ENCODE results near the gene SSH2. TPM values are rescaled to one million over a fixed set of nuclear protein-coding genes. Genes with fewer than 3 reads are reported as not detected.

SSH2 gene
- total RNA-seq, 1 donor from 2014 or later = 21.9 TPM

DNA sequence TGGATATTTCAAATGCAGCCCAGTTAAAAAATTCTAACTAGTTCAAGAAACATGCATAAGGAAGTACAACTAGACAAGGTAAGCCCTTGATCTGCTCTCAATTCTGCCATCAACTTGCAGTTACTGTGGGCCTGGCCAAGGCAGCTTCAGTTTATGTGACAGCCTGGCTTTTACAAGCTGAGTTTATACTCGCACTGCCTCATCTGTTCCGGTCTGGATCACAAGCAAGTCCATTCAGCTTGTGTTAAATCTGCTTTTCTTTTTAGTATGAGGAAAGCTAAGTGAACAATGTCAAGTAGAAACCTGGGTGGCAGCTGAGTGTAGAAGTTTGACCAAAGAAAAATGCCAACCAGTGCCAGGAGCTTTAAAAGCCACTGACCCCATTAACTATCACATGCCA is 230.7 kb downstream of the SSH2 start:
- no peak for DNase-seq (ENCODE audit: extremely low spot score, unreplicated experiment)
- H3K9me3 Mint-ChIP-seq (ENCODE audit: unreplicated experiment) = no peaks in the 10 kb centered on the region
- H3K27ac Mint-ChIP-seq (ENCODE audit: unreplicated experiment) = no peak overlapping the region
- TF ChIP-seq, protein P1, sequence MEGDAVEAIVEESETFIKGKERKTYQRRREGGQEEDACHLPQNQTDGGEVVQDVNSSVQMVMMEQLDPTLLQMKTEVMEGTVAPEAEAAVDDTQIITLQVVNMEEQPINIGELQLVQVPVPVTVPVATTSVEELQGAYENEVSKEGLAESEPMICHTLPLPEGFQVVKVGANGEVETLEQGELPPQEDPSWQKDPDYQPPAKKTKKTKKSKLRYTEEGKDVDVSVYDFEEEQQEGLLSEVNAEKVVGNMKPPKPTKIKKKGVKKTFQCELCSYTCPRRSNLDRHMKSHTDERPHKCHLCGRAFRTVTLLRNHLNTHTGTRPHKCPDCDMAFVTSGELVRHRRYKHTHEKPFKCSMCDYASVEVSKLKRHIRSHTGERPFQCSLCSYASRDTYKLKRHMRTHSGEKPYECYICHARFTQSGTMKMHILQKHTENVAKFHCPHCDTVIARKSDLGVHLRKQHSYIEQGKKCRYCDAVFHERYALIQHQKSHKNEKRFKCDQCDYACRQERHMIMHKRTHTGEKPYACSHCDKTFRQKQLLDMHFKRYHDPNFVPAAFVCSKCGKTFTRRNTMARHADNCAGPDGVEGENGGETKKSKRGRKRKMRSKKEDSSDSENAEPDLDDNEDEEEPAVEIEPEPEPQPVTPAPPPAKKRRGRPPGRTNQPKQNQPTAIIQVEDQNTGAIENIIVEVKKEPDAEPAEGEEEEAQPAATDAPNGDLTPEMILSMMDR (IDR thresholded peaks at IDR 0.05) = no peak
- no peaks in the 10 kb centered on the region for H3K27me3 Mint-ChIP-seq (ENCODE audit: unreplicated experiment)
- peaks cover 4% of the 10 kb centered on the region for H3K4me1 Mint-ChIP-seq (ENCODE audit: unreplicated experiment)
- no peak overlapping the region for H3K4me3 Mint-ChIP-seq (ENCODE audit: unreplicated experiment)
- H3K36me3 Mint-ChIP-seq (ENCODE audit: unreplicated experiment) = peaks cover 14% of the 10 kb centered on the region

DNA sequence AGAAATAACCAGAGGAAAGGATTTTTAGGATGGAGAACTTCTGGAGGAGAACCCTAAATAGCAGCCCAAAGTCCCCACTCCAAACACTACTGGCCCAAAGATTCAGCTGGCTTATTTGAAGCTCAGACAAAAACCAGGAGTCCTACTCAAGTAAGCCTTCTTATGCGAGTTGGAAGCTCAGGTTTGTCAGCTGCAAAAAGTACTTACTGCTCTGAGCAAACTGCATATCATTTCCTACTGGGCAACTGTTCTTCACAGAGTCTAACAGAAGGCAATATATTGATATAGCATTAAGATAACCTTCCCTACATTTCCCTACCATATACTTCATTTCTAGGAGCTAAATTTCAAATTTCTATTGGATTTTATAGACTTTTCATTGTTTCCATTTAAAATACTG is 231.2 kb downstream of the SSH2 start:
- H3K27ac Mint-ChIP-seq (ENCODE audit: unreplicated experiment) = no peak overlapping the region

DNA sequence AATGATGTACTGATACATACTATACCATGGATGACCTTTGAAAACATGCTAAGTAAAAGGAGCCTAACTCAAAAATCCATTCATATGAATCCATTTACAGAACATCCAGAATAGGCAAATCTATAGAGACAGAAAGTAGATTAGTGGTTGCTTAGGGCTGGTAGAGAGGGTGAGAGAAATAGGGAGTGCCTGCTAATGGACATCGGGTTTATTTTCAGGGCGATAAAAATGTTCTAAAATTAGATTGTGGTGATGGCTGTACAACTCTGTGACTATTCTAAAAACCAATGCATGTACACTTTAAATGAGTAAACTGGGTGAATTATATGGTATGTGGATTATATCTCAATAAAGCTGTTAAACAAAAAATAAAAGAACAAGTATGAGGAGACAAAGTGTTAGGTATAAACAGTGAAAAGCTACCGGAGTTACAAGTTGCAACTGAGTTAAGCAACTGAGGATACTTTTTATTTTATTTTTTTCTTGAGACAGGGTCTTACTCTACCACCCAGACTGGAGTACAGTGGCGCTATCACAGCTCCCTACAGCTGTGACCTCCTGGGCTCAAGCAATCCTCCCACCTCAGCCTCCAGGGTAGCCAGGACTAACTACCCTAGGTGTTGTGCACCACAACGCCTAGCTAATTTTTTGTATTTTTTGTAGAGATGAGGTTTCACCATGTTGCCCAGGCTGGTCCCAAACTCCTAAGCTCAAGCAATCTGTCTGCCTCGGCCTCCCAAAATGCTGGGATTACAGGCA is 231.8 kb downstream of the SSH2 start:
- H3K9me3 Mint-ChIP-seq (ENCODE audit: unreplicated experiment) = no peaks in the 10 kb centered on the region
- TF ChIP-seq, protein P1 (IDR thresholded peaks at IDR 0.05) = no peak
- peaks cover 4% of the 10 kb centered on the region for H3K4me1 Mint-ChIP-seq (ENCODE audit: unreplicated experiment)
- peaks cover 19% of the 10 kb centered on the region for H3K36me3 Mint-ChIP-seq (ENCODE audit: unreplicated experiment)
- H3K4me3 Mint-ChIP-seq (ENCODE audit: unreplicated experiment) = no peak overlapping the region
- H3K27ac Mint-ChIP-seq (ENCODE audit: unreplicated experiment) = no peak overlapping the region
- no peak for DNase-seq (ENCODE audit: extremely low spot score, unreplicated experiment)
- no peaks in the 10 kb centered on the region for H3K27me3 Mint-ChIP-seq (ENCODE audit: unreplicated experiment)

More for the DNA sequence above, 231.2 kb downstream of the SSH2 start:
- DNase-seq (ENCODE audit: extremely low spot score, unreplicated experiment) = no peak
- H3K4me1 Mint-ChIP-seq (ENCODE audit: unreplicated experiment) = peaks cover 4% of the 10 kb centered on the region
- H3K4me3 Mint-ChIP-seq (ENCODE audit: unreplicated experiment) = no peak overlapping the region
- H3K9me3 Mint-ChIP-seq (ENCODE audit: unreplicated experiment) = no peaks in the 10 kb centered on the region
- H3K36me3 Mint-ChIP-seq (ENCODE audit: unreplicated experiment) = peaks cover 17% of the 10 kb centered on the region
- TF ChIP-seq, protein P1 (IDR thresholded peaks at IDR 0.05) = no peak
- no peaks in the 10 kb centered on the region for H3K27me3 Mint-ChIP-seq (ENCODE audit: unreplicated experiment)

DNA sequence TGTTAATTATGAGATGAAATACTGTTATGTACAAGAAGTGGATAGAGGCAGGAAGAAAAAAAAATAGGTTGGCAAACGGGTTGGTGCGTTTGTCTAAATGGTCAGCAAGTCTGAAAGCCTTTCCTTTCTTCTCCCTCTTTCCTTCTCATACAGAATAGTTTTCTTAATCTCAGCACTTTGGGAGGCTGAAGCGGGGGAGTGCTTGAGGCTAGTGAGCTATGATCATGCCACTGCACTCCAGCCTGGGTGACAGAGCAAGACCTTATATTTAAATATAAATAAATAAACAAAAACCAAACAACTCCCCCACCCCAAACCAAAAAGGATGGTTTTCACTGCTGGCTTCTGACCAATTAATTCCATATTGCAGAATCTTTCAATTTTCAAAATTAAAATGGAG is 232.7 kb downstream of the SSH2 start:
- H3K4me3 Mint-ChIP-seq (ENCODE audit: unreplicated experiment) = no peak overlapping the region
- H3K36me3 Mint-ChIP-seq (ENCODE audit: unreplicated experiment) = peaks cover 17% of the 10 kb centered on the region
- TF ChIP-seq, protein P1 (IDR thresholded peaks at IDR 0.05) = no peak
- peaks cover 7% of the 10 kb centered on the region for H3K4me1 Mint-ChIP-seq (ENCODE audit: unreplicated experiment)
- H3K27ac Mint-ChIP-seq (ENCODE audit: unreplicated experiment) = no peak overlapping the region
- H3K27me3 Mint-ChIP-seq (ENCODE audit: unreplicated experiment) = no peaks in the 10 kb centered on the region
- DNase-seq (ENCODE audit: extremely low spot score, unreplicated experiment) = no peak
- H3K9me3 Mint-ChIP-seq (ENCODE audit: unreplicated experiment) = no peaks in the 10 kb centered on the region

DNA sequence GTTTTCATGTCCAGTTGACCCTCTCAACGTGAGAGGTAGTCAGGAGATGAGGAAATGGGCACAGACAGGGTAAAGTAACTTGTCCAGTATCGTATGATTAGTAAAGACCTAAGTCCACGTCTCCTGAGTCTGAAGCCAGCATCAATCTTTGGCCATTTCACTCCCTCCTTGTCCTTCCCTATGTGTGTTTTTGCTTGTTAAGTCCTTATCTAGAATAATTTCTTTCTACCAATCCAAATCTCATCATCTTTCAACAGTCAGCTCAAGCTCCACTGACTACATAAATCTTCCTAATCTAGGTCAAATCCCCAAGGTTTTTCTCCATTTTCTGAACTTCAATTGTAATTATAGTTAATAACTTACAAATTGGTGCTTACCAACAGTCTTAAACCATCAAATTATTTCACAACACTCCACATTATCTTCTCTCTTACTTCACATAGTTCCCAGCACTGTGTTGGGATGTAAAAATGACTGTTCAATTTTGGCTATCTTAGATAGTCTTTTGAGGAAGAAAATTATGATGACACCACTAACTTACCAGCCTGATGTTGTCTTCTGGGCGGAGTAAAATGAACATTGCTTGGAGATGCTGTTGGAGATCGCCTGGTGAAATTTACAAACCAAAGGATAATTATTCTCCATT is 235.0 kb downstream of the SSH2 start:
- Mint-ChIP-seq H3K4me1 (ENCODE audit: unreplicated experiment) (peaks cover 7% of the 10 kb centered on the region), H3K36me3 (ENCODE audit: unreplicated experiment) (peaks cover 11% of the 10 kb centered on the region), H3K4me3 (ENCODE audit: unreplicated experiment) (no peak overlapping the region), H3K27ac (ENCODE audit: unreplicated experiment) (no peak overlapping the region), H3K27me3 (ENCODE audit: unreplicated experiment) (no peaks in the 10 kb centered on the region), H3K9me3 (ENCODE audit: unreplicated experiment) (no peaks in the 10 kb centered on the region)
- TF ChIP-seq, protein P1 (IDR thresholded peaks at IDR 0.05) = no peak
- no peak for DNase-seq (ENCODE audit: extremely low spot score, unreplicated experiment)

All from osteocyte (in vitro differentiated cells).